ENCODE measurements around the gene ELL2.

DNA sequence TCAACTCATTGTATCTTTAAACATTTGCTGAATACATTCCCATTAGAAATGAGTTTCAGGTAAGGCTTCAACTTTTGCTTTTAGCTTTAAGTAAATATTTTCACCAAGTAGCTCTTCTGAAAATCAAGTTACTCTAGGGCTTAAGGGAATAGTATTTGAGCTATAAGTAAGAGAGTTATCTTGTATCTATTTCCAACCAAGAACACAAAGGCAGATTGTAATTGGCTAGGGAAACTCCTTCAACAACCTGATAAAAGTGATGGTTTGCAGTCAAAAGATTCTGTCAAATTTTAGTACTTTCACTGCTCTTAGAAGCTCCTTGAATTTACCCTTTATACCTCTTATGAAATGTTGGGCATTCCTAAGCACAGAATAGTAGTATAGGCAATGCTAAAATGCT, 13.0 kb downstream of the ELL2 start:
- TF ChIP-seq POLR2A (IDR thresholded peaks at IDR 0.05) = no peak
- TF ChIP-seq, protein P1, sequence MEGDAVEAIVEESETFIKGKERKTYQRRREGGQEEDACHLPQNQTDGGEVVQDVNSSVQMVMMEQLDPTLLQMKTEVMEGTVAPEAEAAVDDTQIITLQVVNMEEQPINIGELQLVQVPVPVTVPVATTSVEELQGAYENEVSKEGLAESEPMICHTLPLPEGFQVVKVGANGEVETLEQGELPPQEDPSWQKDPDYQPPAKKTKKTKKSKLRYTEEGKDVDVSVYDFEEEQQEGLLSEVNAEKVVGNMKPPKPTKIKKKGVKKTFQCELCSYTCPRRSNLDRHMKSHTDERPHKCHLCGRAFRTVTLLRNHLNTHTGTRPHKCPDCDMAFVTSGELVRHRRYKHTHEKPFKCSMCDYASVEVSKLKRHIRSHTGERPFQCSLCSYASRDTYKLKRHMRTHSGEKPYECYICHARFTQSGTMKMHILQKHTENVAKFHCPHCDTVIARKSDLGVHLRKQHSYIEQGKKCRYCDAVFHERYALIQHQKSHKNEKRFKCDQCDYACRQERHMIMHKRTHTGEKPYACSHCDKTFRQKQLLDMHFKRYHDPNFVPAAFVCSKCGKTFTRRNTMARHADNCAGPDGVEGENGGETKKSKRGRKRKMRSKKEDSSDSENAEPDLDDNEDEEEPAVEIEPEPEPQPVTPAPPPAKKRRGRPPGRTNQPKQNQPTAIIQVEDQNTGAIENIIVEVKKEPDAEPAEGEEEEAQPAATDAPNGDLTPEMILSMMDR (IDR thresholded peaks at IDR 0.05) = no peak
